HCT116 (cell line): ENCODE data around the gene KIRREL3. TPM values are rescaled to one million over a fixed set of nuclear protein-coding genes. Genes with fewer than 3 reads are reported as not detected.

Experiments
- ATAC-seq: fragments of 200-7000 bp; cut with Tn5 transposase; 2 replicates; pipeline ENCODE4 v1.9.1; 2020; ENCODE audit warnings: mild to moderate bottlenecking, moderate library complexity
- BruUV-seq: library from RNA; stranded (reverse); fragments of 400-500 nt; replicated peaks from 2 replicates; lab custom pipeline; 2021; lab: Mats Ljungman, UMichigan
- CTCF ChIA-PET: fragments of 300-600 bp; sonication (Branson Sonifier 250); formaldehyde crosslinking; loops from one replicate; lab custom pipeline; 2021; ENCODE audit warnings: antibody characterized with exemption; lab: Charles Lee
- POLR2A ChIA-PET: fragments of 300-600, 350-600 bp; sonication (Branson Sonifier 250); formaldehyde crosslinking; loops from one replicate; lab custom pipeline; 2021; ENCODE audit warnings: antibody characterized with exemption; lab: Charles Lee
- RAD21 ChIA-PET, 2 experiments: fragments of 300-600 bp; sonication (Branson Sonifier 250); formaldehyde crosslinking; loops; one replicate each; lab custom pipeline; 2023; ENCODE audit warnings: low total read pairs in 2 of 2; ENCODE audit not compliant: uncharacterized antibody in 2 of 2, unreplicated experiment in 2 of 2, low non-redundant PET in 1 of 2; lab: Charles Lee
- DNase-seq: peaks from one replicate; pipeline ENCODE4 v3.0.0-alpha.2; 2010; ENCODE audit warnings: low read depth, low spot score
- H2AFZ ChIP-seq: fragments of 200-600 bp; shearing (Covaris generic), sonication (generic); 2 replicates; pipeline ENCODE4 v1.6.1; 2017; ENCODE audit warnings: low read depth, mixed run types, mixed read lengths, antibody characterized with exemption, low read length; ENCODE audit not compliant: poor library complexity, severe bottlenecking
- H3K27ac ChIP-seq: 2 replicates; pipeline ENCODE4 v1.5.1; 2012; ENCODE audit warnings: low read depth, low read length
- H3K27me3 ChIP-seq: fragments of 200-600 bp; sonication (generic); 2 replicates; pipeline ENCODE4 v1.6.1; 2016; ENCODE audit warnings: mixed run types, low read length, mixed read lengths; ENCODE audit not compliant: insufficient read depth
- H3K36me3 ChIP-seq, 2 experiments: fragments of 200-500 bp in 1 of 2; fragments of 200-600 bp in 1 of 2; sonication (Bioruptor generic) in 1 of 2; sonication (generic) in 1 of 2; 2 replicates each; pipeline versions ENCODE4 v1.5.1 to v1.6.1; 2014 to 2016; ENCODE audit warnings: low read length in 2 of 2, inconsistent platforms in 1 of 2, mixed read lengths in 1 of 2, mixed run types in 1 of 2; ENCODE audit not compliant: insufficient read depth in 2 of 2, control insufficient read depth in 1 of 2
- H3K4me1 ChIP-seq, 2 experiments: fragments of 200-600 bp in 1 of 2; sonication (generic) in 1 of 2; 2 replicates each; pipeline versions ENCODE4 v1.5.1 to v1.6.1; 2012 to 2017; ENCODE audit warnings: low read length in 2 of 2, inconsistent platforms in 1 of 2, mild to moderate bottlenecking in 1 of 2, mixed read lengths in 1 of 2, mixed run types in 1 of 2, moderate library complexity in 1 of 2; ENCODE audit not compliant: insufficient read depth in 2 of 2, control insufficient read depth in 1 of 2
- H3K4me2 ChIP-seq: fragments of 200-600 bp; sonication (generic); 2 replicates; pipeline ENCODE4 v1.6.1; 2017; ENCODE audit warnings: mixed run types, low read length, mixed read lengths
- H3K4me3 ChIP-seq, 2 experiments: fragments of 200-600 bp in 1 of 2; sonication (generic) in 1 of 2; replicated peaks in 1 of 2; 2 replicates each; pipeline ENCODE4 v1.5.1; 2011 to 2016; ENCODE audit warnings: low read length in 2 of 2, control low read depth in 1 of 2, low read depth in 1 of 2, mild to moderate bottlenecking in 1 of 2, mixed read lengths in 1 of 2, mixed run types in 1 of 2
- H3K79me2 ChIP-seq: fragments of 200-600 bp; sonication (generic); 2 replicates; pipeline ENCODE4 v1.6.1; 2017; ENCODE audit warnings: mild to moderate bottlenecking, mixed run types, low read length, moderate library complexity, mixed read lengths; ENCODE audit not compliant: insufficient read depth
- H3K9ac ChIP-seq: fragments of 200-600 bp; sonication (generic); 2 replicates; pipeline ENCODE4 v1.6.1; 2016; ENCODE audit warnings: low read length, mixed read lengths
- H3K9me2 ChIP-seq: fragments of 200-600 bp; sonication (generic), shearing (Covaris generic); 2 replicates; pipeline ENCODE4 v1.6.1; 2017; ENCODE audit warnings: mixed run types, mild to moderate bottlenecking, moderate library complexity; ENCODE audit not compliant: insufficient read depth
- H3K9me3 ChIP-seq, 2 experiments: fragments of 200-500 bp in 1 of 2; fragments of 200-600 bp in 1 of 2; sonication (Bioruptor generic) in 1 of 2; sonication (generic) in 1 of 2; 2 replicates each; pipeline ENCODE4 v1.6.1; 2014 to 2017; ENCODE audit warnings: low read length in 2 of 2, mixed read lengths in 2 of 2, inconsistent platforms in 1 of 2, low read depth in 1 of 2, mild to moderate bottlenecking in 1 of 2, mixed run types in 1 of 2, moderate library complexity in 1 of 2; ENCODE audit not compliant: control insufficient read depth in 1 of 2, insufficient read depth in 1 of 2
- H4K20me1 ChIP-seq: fragments of 200-600 bp; sonication (generic), shearing (Covaris generic); 2 replicates; pipeline ENCODE4 v1.6.1; 2017; ENCODE audit warnings: mixed run types, mild to moderate bottlenecking, moderate library complexity; ENCODE audit not compliant: insufficient read depth
- CEBPB ChIP-seq: IDR thresholded peaks from 2 replicates; pipeline ENCODE4 v1.6.1; 2012; ENCODE audit warnings: low read depth
- EGR1 ChIP-seq: IDR thresholded peaks from 2 replicates; pipeline ENCODE4 v1.6.1; 2012; ENCODE audit warnings: low read depth
- ELF1 ChIP-seq: IDR thresholded peaks from 2 replicates; pipeline ENCODE4 v1.6.1; 2012; ENCODE audit warnings: low read depth, borderline replicate concordance
- EZH2phosphoT487 ChIP-seq: fragments of 200-600 bp; IDR thresholded peaks from 2 replicates; pipeline ENCODE4 v1.6.1; 2018; ENCODE audit warnings: antibody characterized with exemption, borderline replicate concordance
- FOSL1 ChIP-seq: IDR thresholded peaks from 2 replicates; pipeline ENCODE4 v1.6.1; 2012; ENCODE audit warnings: low read depth
- JUND ChIP-seq: IDR thresholded peaks from 2 replicates; pipeline ENCODE4 v1.6.1; 2012
- RAD21 ChIP-seq: IDR thresholded peaks from 2 replicates; pipeline ENCODE4 v1.6.1; 2012; ENCODE audit warnings: low read depth, mild to moderate bottlenecking
- SP1 ChIP-seq: IDR thresholded peaks from 2 replicates; pipeline ENCODE4 v1.6.1; 2012; ENCODE audit warnings: low read depth
- YY1 ChIP-seq: IDR thresholded peaks from 2 replicates; pipeline ENCODE4 v1.6.1; 2011; ENCODE audit warnings: low read length, low read depth, moderate library complexity, mild to moderate bottlenecking; ENCODE audit not compliant: insufficient replicate concordance; ENCODE audit errors: extremely low read depth
- ZBTB33 ChIP-seq: IDR thresholded peaks from 2 replicates; pipeline ENCODE4 v1.6.1; 2011; ENCODE audit warnings: mild to moderate bottlenecking, low read length, moderate library complexity; ENCODE audit not compliant: insufficient replicate concordance; ENCODE audit errors: extremely low read depth
- intact Hi-C: fragments of 100-400 bp; cut with micrococcal nuclease; formaldehyde crosslinking; loops from 2 replicates; pipeline ENCODE4 v1.10.0; 2022
- total RNA-seq: library from RNA; stranded (reverse); gene quantifications from one replicate; pipeline ENCODE4 v1.2.1, GENCODE V29; 2021; ENCODE audit not compliant: unreplicated experiment
- TF ChIP-seq, protein P1 (sequence below): IDR thresholded peaks from 2 replicates; pipeline ENCODE4 v1.6.1; 2012; ENCODE audit warnings: low read depth
- TF ChIP-seq, protein P2 (sequence below): IDR thresholded peaks from 2 replicates; pipeline ENCODE4 v1.6.1; 2012

The KIRREL3 gene
- total RNA-seq, 1 experiment from 2014 or later = not detected

- CTCF ChIA-PET = no interaction called here
- H3K27ac ChIP-seq = no peak overlapping the region
- no peaks in the 10 kb centered on the region for H3K9me3 ChIP-seq
- H3K27me3 ChIP-seq = no peaks in the 10 kb centered on the region
- H3K9ac ChIP-seq = no peak overlapping the region
- no peak overlapping the region for H3K4me2 ChIP-seq
- ATAC-seq (no peak), DNase-seq (no peak)
- BruUV-seq = no TSS peak
- no peaks in the 10 kb centered on the region for H3K79me2 ChIP-seq
- no peak overlapping the region for H3K4me3 ChIP-seq
- no peaks in the 10 kb centered on the region for H3K36me3 ChIP-seq
- POLR2A ChIA-PET = no interaction called here
- intact Hi-C loops = no loop called here
- H3K9me2 ChIP-seq = no peaks in the 10 kb centered on the region
- RAD21 ChIA-PET = no interaction called here
- H3K4me1 ChIP-seq = no peaks in the 10 kb centered on the region
- no peaks in the 10 kb centered on the region for H4K20me1 ChIP-seq
- TF ChIP-seq EZH2phosphoT487 (no peak), EGR1 (no peak), RAD21 (no peak), ZBTB33 (no peak), CEBPB (no peak), YY1 (no peak), SP1 (no peak), JUND (no peak), FOSL1 (no peak), ELF1 (no peak)
- TF ChIP-seq, protein P1, sequence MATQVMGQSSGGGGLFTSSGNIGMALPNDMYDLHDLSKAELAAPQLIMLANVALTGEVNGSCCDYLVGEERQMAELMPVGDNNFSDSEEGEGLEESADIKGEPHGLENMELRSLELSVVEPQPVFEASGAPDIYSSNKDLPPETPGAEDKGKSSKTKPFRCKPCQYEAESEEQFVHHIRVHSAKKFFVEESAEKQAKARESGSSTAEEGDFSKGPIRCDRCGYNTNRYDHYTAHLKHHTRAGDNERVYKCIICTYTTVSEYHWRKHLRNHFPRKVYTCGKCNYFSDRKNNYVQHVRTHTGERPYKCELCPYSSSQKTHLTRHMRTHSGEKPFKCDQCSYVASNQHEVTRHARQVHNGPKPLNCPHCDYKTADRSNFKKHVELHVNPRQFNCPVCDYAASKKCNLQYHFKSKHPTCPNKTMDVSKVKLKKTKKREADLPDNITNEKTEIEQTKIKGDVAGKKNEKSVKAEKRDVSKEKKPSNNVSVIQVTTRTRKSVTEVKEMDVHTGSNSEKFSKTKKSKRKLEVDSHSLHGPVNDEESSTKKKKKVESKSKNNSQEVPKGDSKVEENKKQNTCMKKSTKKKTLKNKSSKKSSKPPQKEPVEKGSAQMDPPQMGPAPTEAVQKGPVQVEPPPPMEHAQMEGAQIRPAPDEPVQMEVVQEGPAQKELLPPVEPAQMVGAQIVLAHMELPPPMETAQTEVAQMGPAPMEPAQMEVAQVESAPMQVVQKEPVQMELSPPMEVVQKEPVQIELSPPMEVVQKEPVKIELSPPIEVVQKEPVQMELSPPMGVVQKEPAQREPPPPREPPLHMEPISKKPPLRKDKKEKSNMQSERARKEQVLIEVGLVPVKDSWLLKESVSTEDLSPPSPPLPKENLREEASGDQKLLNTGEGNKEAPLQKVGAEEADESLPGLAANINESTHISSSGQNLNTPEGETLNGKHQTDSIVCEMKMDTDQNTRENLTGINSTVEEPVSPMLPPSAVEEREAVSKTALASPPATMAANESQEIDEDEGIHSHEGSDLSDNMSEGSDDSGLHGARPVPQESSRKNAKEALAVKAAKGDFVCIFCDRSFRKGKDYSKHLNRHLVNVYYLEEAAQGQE = no peak
- TF ChIP-seq, protein P2, sequence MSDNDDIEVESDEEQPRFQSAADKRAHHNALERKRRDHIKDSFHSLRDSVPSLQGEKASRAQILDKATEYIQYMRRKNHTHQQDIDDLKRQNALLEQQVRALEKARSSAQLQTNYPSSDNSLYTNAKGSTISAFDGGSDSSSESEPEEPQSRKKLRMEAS = no peak
- no peak overlapping the region for H2AFZ ChIP-seq
Observed at GRCh38 chr11:127039591-127039990, 39.0 kb upstream of the KIRREL3 start.
